HFFc6 (cell line): Measurements from ENCODE around the gene GRB10. TPM values are rescaled to one million over a fixed set of nuclear protein-coding genes. Genes with fewer than 3 reads are reported as not detected.

ENCODE experiments used
- DNase-seq: peaks from one replicate; pipeline ENCODE4 v3.0.0-alpha.2; 2018
- H3K27ac Mint-ChIP-seq: 2 replicates; pipeline ENCODE4 v1.8.0; 2020; ENCODE audit warnings: mild to moderate bottlenecking, mixed read lengths
- H3K27me3 Mint-ChIP-seq: 2 replicates; pipeline ENCODE4 v1.8.0; 2021; ENCODE audit warnings: mild to moderate bottlenecking, moderate library complexity, mixed read lengths; ENCODE audit not compliant: insufficient read depth
- H3K36me3 Mint-ChIP-seq: 2 replicates; pipeline ENCODE4 v1.8.0; 2021; ENCODE audit warnings: low read depth, mixed read lengths
- H3K4me1 Mint-ChIP-seq: 2 replicates; pipeline ENCODE4 v1.8.0; 2020; ENCODE audit warnings: low read depth, mixed read lengths
- H3K4me3 Mint-ChIP-seq: 2 replicates; pipeline ENCODE4 v1.8.0; 2020; ENCODE audit warnings: mild to moderate bottlenecking, moderate library complexity, mixed read lengths
- H3K9me3 Mint-ChIP-seq: 2 replicates; pipeline ENCODE4 v1.8.0; 2020; ENCODE audit warnings: mild to moderate bottlenecking, mixed read lengths
- total RNA-seq, 6 experiments: library from RNA; stranded (reverse); fragmentation: NEBNext Ultra II Directional; extraction: Animal tissue kit (Norgen Biotek cat#: 25700); gene quantifications; 2 replicates in 1 of 6; 3 replicates in 5 of 6; pipeline ENCODE4 v1.2.3, GENCODE V29; 2021
- TF ChIP-seq, protein P1 (sequence below): fragments of 200-600 bp; sonication (generic); IDR thresholded peaks from 2 replicates; pipeline ENCODE4 v1.5.0; 2021; ENCODE audit warnings: antibody characterized with exemption, mild to moderate bottlenecking

GRB10 gene
- total RNA-seq, 6 experiments from 2014 or later: 13.6 to 17.8 (median 14.8) TPM

DNA sequence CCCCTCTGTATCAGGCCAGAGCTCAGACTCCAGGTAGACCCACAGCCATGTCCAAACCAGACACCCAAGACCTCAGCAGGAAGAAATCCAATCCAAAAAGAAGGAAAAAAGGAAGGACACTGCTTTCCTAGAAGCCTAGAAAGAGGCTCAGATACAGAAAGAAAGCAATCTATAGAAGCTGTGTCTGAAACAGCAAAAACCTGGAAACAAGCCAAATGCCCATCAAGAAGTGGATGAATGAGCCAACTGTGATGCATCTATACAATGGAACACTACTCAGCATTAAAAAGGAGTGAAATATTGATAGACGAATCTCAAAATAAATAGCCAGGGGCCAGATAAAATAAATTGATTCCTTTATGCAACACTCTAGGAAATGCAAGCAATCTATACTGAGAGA, 31.6 kb downstream of the GRB10 start:
- H3K27me3 Mint-ChIP-seq: no peaks in the 10 kb centered on the region; the same call in 1 of the 2 replicates
- H3K4me1 Mint-ChIP-seq: peaks cover 10% of the 10 kb centered on the region
- TF ChIP-seq, protein P1, sequence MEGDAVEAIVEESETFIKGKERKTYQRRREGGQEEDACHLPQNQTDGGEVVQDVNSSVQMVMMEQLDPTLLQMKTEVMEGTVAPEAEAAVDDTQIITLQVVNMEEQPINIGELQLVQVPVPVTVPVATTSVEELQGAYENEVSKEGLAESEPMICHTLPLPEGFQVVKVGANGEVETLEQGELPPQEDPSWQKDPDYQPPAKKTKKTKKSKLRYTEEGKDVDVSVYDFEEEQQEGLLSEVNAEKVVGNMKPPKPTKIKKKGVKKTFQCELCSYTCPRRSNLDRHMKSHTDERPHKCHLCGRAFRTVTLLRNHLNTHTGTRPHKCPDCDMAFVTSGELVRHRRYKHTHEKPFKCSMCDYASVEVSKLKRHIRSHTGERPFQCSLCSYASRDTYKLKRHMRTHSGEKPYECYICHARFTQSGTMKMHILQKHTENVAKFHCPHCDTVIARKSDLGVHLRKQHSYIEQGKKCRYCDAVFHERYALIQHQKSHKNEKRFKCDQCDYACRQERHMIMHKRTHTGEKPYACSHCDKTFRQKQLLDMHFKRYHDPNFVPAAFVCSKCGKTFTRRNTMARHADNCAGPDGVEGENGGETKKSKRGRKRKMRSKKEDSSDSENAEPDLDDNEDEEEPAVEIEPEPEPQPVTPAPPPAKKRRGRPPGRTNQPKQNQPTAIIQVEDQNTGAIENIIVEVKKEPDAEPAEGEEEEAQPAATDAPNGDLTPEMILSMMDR: no peak
- H3K36me3 Mint-ChIP-seq: peaks cover 4% of the 10 kb centered on the region; the same call in 1 of the 2 replicates
- no peak overlapping the region for H3K27ac Mint-ChIP-seq
- no peaks in the 10 kb centered on the region for H3K9me3 Mint-ChIP-seq
- no peak for DNase-seq
- no peak overlapping the region for H3K4me3 Mint-ChIP-seq

DNA sequence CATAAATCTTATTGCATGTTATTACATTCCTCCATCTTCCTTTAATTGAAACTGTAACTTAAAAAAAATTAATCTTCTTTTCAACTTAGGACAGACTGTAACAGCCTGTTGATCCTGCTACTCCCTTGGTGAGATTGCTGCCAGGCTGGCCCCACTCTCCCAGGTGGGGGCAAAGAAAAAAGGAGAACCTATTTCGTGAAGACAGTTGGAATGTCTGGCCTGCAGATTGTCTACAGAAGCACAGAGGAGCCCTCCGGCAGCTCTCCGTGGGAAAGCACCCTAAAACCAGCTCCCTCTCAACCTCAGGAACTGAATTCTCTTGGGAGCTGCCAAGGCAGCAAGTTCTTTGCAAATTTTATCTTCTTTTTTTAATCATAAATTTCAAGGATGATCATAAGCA, 32.8 kb downstream of the GRB10 start:
- H3K36me3 Mint-ChIP-seq: peaks cover 4% of the 10 kb centered on the region; the same call in 1 of the 2 replicates
- TF ChIP-seq, protein P1: no peak
- H3K27me3 Mint-ChIP-seq: no peaks in the 10 kb centered on the region; the same call in 1 of the 2 replicates
- peaks cover 10% of the 10 kb centered on the region for H3K4me1 Mint-ChIP-seq
- H3K27ac Mint-ChIP-seq: no peak overlapping the region
- H3K4me3 Mint-ChIP-seq: no peak overlapping the region
- DNase-seq: no peak
- H3K9me3 Mint-ChIP-seq: no peaks in the 10 kb centered on the region

DNA sequence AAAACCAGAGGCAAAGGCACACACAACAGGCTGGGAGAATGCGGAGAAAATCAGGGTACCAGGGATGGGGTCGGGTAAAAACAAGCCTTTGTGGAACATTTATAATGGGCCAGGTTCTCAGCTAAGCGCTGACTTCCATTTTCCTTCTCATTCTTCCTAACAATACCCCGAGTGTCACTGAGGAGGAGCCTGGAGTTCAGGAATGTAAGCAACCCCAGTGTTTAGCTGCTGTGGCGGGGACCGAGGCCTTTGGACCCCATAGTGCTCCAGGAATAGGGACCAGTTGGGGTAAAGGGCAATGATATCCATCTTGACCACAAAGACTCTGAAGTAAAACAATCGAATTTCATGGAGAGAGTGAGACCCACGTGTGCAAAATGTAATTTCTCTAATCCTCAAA, 34.2 kb downstream of the GRB10 start:
- no peaks in the 10 kb centered on the region; the same call in 1 of the 2 replicates for H3K27me3 Mint-ChIP-seq
- H3K4me1 Mint-ChIP-seq: peaks cover 10% of the 10 kb centered on the region
- no peak overlapping the region for H3K4me3 Mint-ChIP-seq
- peaks cover 8% of the 10 kb centered on the region; the same call in 1 of the 2 replicates for H3K36me3 Mint-ChIP-seq
- no peak overlapping the region for H3K27ac Mint-ChIP-seq
- no peak for DNase-seq
- no peaks in the 10 kb centered on the region for H3K9me3 Mint-ChIP-seq
- TF ChIP-seq, protein P1: no peak

DNA sequence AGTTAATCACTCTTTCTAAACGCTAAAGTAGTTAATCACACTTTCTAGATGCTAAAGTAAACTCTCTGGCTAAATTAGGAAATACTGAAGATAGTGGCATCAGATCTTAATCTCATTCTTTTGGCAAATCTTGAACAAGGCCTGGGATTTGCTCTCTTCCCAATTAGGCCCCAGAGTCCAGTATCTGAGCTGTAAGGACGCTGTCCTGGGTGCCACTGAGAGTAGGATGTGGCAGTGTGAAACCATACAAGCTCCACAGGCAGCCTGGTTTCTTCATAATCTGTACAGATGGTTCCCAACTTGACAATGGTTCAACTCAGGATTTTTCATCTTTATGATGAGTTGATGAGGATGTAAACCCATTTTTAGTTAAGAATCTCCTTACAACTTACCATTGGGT, 36.9 kb downstream of the GRB10 start:
- Mint-ChIP-seq H3K4me1 (no peaks in the 10 kb centered on the region; the same call in 1 of the 2 replicates), H3K4me3 (no peak overlapping the region), H3K36me3 (peaks cover 8% of the 10 kb centered on the region; the same call in 1 of the 2 replicates), H3K27me3 (no peaks in the 10 kb centered on the region; the same call in 1 of the 2 replicates), H3K27ac (no peak overlapping the region), H3K9me3 (no peaks in the 10 kb centered on the region)
- DNase-seq: no peak
- TF ChIP-seq, protein P1: no peak

DNA sequence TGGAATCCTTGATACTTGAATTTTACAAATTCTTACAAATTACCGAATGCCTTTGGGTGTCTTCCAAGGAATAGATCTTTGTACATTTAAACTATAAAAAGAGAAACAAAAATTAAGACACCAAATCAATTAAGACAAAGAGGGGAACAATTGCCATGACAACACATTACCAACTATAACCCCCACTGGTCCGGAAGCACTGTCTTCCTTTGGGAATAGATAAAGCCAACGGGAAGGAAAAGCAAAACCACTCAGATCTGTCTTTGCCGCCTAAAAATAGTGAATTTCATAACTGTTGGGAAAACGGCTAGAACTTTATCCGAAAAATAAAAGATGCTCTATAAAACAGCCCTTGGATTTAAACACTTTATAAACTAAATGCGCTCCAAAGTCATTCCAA, 37.4 kb downstream of the GRB10 start:
- H3K4me1 Mint-ChIP-seq: no peaks in the 10 kb centered on the region; the same call in 1 of the 2 replicates
- H3K9me3 Mint-ChIP-seq: no peaks in the 10 kb centered on the region

More for the DNA sequence above, 37.4 kb downstream of the GRB10 start:
- Mint-ChIP-seq H3K27me3 (no peaks in the 10 kb centered on the region; the same call in 1 of the 2 replicates), H3K4me3 (no peak overlapping the region), H3K36me3 (peaks cover 6% of the 10 kb centered on the region; the same call in 1 of the 2 replicates), H3K27ac (no peak overlapping the region)
- no peak for DNase-seq
- TF ChIP-seq, protein P1: no peak
